HepG2 (cell line): Measurements from ENCODE around the gene SRSF4. TPM values are rescaled to one million over a fixed set of nuclear protein-coding genes. Genes with fewer than 3 reads are reported as not detected.

Experiments
- KLF15 ChIP-seq: sonication (generic); formaldehyde crosslinking; IDR thresholded peaks from 2 replicates; pipeline ENCODE4 v1.8.1; 2023; ENCODE audit warnings: borderline replicate concordance, mild to moderate bottlenecking, inconsistent platforms, missing genetic modification reagents, mixed read lengths
- SRSF4 ChIP-seq: fragments of 200-400 bp; formaldehyde crosslinking; IDR thresholded peaks from one replicate; pipeline ENCODE4 v1.6.1; 2018; ENCODE audit warnings: mild to moderate bottlenecking, low read depth, low read length, moderate library complexity; ENCODE audit not compliant: poor library complexity, severe bottlenecking
- TBL1XR1 ChIP-seq: fragments of 150-350 bp; IDR thresholded peaks from 2 replicates; pipeline ENCODE4 v1.6.1; 2014; ENCODE audit warnings: borderline replicate concordance, low read length; ENCODE audit not compliant: partially characterized antibody
- ZBTB40 ChIP-seq, 2 experiments: fragments of 450-650 bp in 1 of 2; sonication (generic) in 1 of 2; formaldehyde crosslinking in 1 of 2; IDR thresholded peaks; 2 replicates each; pipeline versions ENCODE4 v1.6.1 to v1.8.0; 2016 to 2022; ENCODE audit warnings: antibody characterized with exemption in 1 of 2, mild to moderate bottlenecking in 1 of 2, missing genetic modification reagents in 1 of 2
- ZNF10 ChIP-seq: sonication (generic); formaldehyde crosslinking; IDR thresholded peaks from 2 replicates; pipeline ENCODE4 v1.4.0; 2020; ENCODE audit warnings: mild to moderate bottlenecking, low read depth, missing genetic modification reagents, borderline replicate concordance
- ZNF251 ChIP-seq: sonication (generic); formaldehyde crosslinking; IDR thresholded peaks from 2 replicates; pipeline ENCODE4 v1.9.0; 2021; ENCODE audit warnings: mild to moderate bottlenecking, missing genetic modification reagents
- ZNF280D ChIP-seq: sonication (generic); formaldehyde crosslinking; IDR thresholded peaks from 2 replicates; pipeline ENCODE4 v1.5.1; 2020; ENCODE audit warnings: mild to moderate bottlenecking, missing genetic modification reagents
- ZNF34 ChIP-seq: sonication (generic); formaldehyde crosslinking; IDR thresholded peaks from 2 replicates; pipeline ENCODE4 v1.4.0; 2020; ENCODE audit warnings: mild to moderate bottlenecking, missing genetic modification reagents, borderline replicate concordance
- ZNF782 ChIP-seq: sonication (generic); formaldehyde crosslinking; IDR thresholded peaks from 2 replicates; pipeline ENCODE4 v1.4.0; 2020; ENCODE audit warnings: missing genetic modification reagents, mild to moderate bottlenecking, borderline replicate concordance
- polyA plus RNA-seq, 8 experiments: library from polyadenylated mRNA; depleted of rRNA in 3 of 8; stranded (reverse) in 7 of 8; unstranded in 1 of 8; fragments of >200 nt; fragmentation: Illumina TruSeq in 4 of 8; extraction: Trizol in 4 of 8; gene quantifications; 2 replicates each; pipeline versions ENCODE4 v1.2.1 to v1.2.3, GENCODE V29; 2011 to 2016; ENCODE audit warnings: low read depth in 4 of 8, missing spikeins in 1 of 8, mixed read lengths in 1 of 8; ENCODE audit not compliant: insufficient read depth in 1 of 8
- total RNA-seq, 5 experiments: library from RNA; depleted of rRNA; stranded (reverse); fragments of >200 nt; fragmentation: Illumina TruSeq; extraction: Trizol; gene quantifications; 2 replicates each; pipeline ENCODE4 v1.2.3, GENCODE V29; 2016; ENCODE audit warnings: low read depth in 1 of 5

The SRSF4 gene
- total and polyA plus RNA-seq, 2 of the 13 experiments (the other 11 are each of a cell fraction or from before 2014, with no cell fraction given), result 37.7 to 50.9 TPM

- no peak for TF ChIP-seq ZBTB40 (IDR thresholded peaks at IDR 0.05)
- peak; percentile 39; the same call in 1 of the 2 replicates for TF ChIP-seq ZBTB40 (CRISPR knock-in tag; IDR thresholded peaks at IDR 0.05)
- TF ChIP-seq ZNF280D (CRISPR knock-in tag), result no peak
- no peak for TF ChIP-seq TBL1XR1
- no peak for TF ChIP-seq ZNF10 (CRISPR knock-in tag)
- TF ChIP-seq ZNF251, result no peak
- TF ChIP-seq KLF15 (CRISPR knock-in tag), result no peak; the same call in 1 of the 2 replicates
- no peak for TF ChIP-seq SRSF4
- TF ChIP-seq ZNF782 (CRISPR knock-in tag), result no peak
- no peak for TF ChIP-seq ZNF34 (CRISPR knock-in tag)
Observed at GRCh38 chr1:29230553-29231378, 49.1 kb upstream of the SRSF4 start, which contains the start of gene MECR (continued).
